ENCODE data around the gene G3BP1. TPM values are rescaled to one million over a fixed set of nuclear protein-coding genes. Genes with fewer than 3 reads are reported as not detected.

The G3BP1 gene
- total and polyA plus RNA-seq, 4 donors: 19.1 to 171 (median 87.0) TPM

DNA sequence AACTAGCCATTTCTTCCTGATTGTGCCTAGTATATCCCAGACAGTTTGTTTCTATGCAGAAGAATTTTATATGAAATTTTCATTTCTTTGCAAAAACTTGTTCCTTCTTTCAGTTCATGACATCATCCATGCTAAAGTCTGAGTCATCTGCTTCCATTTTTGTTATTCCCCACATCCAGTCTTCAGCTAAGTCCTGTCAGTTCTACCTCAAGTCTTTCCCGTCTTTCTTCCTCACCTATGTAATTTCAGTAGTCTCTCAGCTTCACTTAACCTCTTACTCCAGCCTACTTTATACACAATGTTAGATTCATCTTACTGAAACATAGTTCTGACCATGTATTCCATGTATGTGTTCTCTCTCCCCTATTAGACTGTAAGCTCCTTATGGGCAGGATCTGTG, 39.1 kb downstream of the G3BP1 start:
- Histone ChIP-seq H3K27me3 (ENCODE audit: control insufficient read depth in 3 of 3, insufficient read depth in 3 of 3, low read length in 2 of 3) (no peaks in the 10 kb centered on the region), H3K36me3 (ENCODE audit: control insufficient read depth in 4 of 4, insufficient read depth in 4 of 4, low read length in 4 of 4) (peaks cover 5 to 19% (median 15%) of the 10 kb centered on the region in 4 donors), H3K9me3 (ENCODE audit: control insufficient read depth in 4 of 4, insufficient read depth in 3 of 4, low read length in 3 of 4) (no peaks in the 10 kb centered on the region), H3K27ac (ENCODE audit: low read depth in 1 of 2, low read length in 1 of 2) (peak overlapping the region in 1 of 2 donors; percentile 29), H3K4me1 (ENCODE audit: control insufficient read depth in 5 of 5, insufficient read depth in 5 of 5, low read length in 5 of 5) (peaks cover 1 to 27% (median 8%) of the 10 kb centered on the region in 5 donors), H3K4me3 (no peak overlapping the region), H3K9ac (ENCODE audit: insufficient read depth in 1 of 2, low read length in 2 of 2) (no peak overlapping the region)
- DNase-seq: no peak
- TF ChIP-seq, protein P1, sequence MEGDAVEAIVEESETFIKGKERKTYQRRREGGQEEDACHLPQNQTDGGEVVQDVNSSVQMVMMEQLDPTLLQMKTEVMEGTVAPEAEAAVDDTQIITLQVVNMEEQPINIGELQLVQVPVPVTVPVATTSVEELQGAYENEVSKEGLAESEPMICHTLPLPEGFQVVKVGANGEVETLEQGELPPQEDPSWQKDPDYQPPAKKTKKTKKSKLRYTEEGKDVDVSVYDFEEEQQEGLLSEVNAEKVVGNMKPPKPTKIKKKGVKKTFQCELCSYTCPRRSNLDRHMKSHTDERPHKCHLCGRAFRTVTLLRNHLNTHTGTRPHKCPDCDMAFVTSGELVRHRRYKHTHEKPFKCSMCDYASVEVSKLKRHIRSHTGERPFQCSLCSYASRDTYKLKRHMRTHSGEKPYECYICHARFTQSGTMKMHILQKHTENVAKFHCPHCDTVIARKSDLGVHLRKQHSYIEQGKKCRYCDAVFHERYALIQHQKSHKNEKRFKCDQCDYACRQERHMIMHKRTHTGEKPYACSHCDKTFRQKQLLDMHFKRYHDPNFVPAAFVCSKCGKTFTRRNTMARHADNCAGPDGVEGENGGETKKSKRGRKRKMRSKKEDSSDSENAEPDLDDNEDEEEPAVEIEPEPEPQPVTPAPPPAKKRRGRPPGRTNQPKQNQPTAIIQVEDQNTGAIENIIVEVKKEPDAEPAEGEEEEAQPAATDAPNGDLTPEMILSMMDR (IDR thresholded peaks at IDR 0.05; ENCODE audit: control extremely low read depth, extremely low read depth): no peak
- no peak for ATAC-seq (ENCODE audit: insufficient read depth, low FRiP score)
- 94% methylated on average over 1 of the region's 1 CpG for WGBS, 2 donors

DNA sequence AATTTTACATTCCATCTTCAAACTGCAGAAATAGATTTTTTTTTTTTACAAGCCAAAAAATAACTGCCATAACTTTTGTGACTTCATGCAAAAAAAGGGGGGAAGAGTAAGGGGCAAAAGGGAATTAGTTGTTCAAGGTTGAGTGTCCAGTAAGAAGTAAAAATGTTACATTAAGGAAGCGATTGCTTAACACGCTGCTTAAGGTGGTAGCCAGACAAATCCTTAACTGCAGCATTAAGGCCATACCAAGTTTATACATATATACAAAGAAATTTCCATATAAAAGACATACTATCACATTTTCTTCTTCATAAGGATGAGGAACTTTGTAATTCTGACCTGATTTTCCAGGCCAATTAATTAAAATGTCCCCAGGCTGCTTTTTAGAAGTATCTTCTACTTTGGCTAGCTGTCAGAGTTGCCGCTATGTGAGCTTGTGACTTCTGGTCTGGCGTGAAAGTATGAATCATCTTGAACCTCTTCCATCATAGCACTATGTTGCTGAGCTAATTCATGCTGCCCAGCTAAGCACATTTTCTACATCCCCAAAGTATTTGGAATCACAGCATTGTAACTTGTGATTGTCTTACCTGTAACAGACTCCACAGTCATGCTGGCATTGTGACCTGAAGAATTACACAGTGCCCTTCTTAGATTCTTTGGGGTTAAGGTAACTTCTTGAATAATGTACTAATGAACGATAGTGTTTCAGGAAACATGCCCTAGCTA, 40.0 kb downstream of the G3BP1 start:
- no peak for ATAC-seq (ENCODE audit: insufficient read depth, low FRiP score)
- H3K4me1 ChIP-seq (ENCODE audit: control insufficient read depth in 5 of 5, insufficient read depth in 5 of 5, low read length in 5 of 5): peaks cover 1 to 26% (median 10%) of the 10 kb centered on the region in 5 donors
- H3K36me3 ChIP-seq (ENCODE audit: control insufficient read depth in 4 of 4, insufficient read depth in 4 of 4, low read length in 4 of 4): peaks cover 4 to 15% (median 14%) of the 10 kb centered on the region in 4 donors
- H3K27me3 ChIP-seq (ENCODE audit: control insufficient read depth in 3 of 3, insufficient read depth in 3 of 3, low read length in 2 of 3): no peaks in the 10 kb centered on the region
- no peaks in the 10 kb centered on the region for H3K9me3 ChIP-seq (ENCODE audit: control insufficient read depth in 4 of 4, insufficient read depth in 3 of 4, low read length in 3 of 4)
- no peak overlapping the region for H3K4me3 ChIP-seq
- TF ChIP-seq, protein P1 (IDR thresholded peaks at IDR 0.05; ENCODE audit: control extremely low read depth, extremely low read depth): no peak
- no peak overlapping the region for H3K9ac ChIP-seq (ENCODE audit: insufficient read depth in 1 of 2, low read length in 2 of 2)
- no peak for DNase-seq
- peak overlapping the region in 1 of 2 donors; percentile 82 for H3K27ac ChIP-seq (ENCODE audit: low read depth in 1 of 2, low read length in 1 of 2)
- 87 to 89% methylated on average over 5 of the region's 5 CpGs for WGBS, 2 donors

DNA sequence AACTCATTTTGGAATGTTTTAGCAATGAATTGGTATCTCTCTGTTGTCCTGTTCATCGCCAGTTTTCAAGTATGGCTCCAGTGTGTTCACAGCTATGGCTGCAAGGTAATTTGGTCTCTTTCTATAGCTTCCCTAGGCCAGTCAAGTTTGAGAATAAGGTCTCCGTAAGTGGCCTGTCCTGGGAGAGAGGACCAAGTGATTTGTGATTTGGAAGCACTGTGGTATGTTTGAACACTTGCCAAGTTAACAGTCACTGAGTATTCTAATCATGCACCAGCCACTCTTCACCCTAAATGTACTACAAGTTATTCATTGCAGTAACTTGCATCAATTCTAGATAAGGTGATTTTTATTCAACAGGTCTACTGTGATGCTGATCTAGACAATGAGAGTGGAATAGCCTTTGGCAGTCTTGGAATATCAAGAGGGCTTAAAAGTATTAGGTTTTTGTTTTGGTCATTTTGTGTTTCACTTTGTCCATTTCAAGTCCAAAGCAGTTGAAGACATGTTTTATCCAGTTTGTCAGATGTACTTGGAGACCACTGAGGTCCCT, 41.1 kb downstream of the G3BP1 start:
- H3K9me3 ChIP-seq (ENCODE audit: control insufficient read depth in 4 of 4, insufficient read depth in 3 of 4, low read length in 3 of 4): no peaks in the 10 kb centered on the region
- no peak overlapping the region for H3K4me3 ChIP-seq
- WGBS, 2 donors: 84 to 94% methylated on average over 2 of the region's 2 CpGs
- no peaks in the 10 kb centered on the region for H3K27me3 ChIP-seq (ENCODE audit: control insufficient read depth in 3 of 3, insufficient read depth in 3 of 3, low read length in 2 of 3)
- peaks cover 4 to 15% (median 13%) of the 10 kb centered on the region in 4 donors for H3K36me3 ChIP-seq (ENCODE audit: control insufficient read depth in 4 of 4, insufficient read depth in 4 of 4, low read length in 4 of 4)
- H3K9ac ChIP-seq (ENCODE audit: insufficient read depth in 1 of 2, low read length in 2 of 2): no peak overlapping the region
- TF ChIP-seq, protein P1 (IDR thresholded peaks at IDR 0.05; ENCODE audit: control extremely low read depth, extremely low read depth): no peak
- H3K27ac ChIP-seq (ENCODE audit: low read depth in 1 of 2, low read length in 1 of 2): peak overlapping the region in 1 of 2 donors; percentile 82
- no peak for ATAC-seq (ENCODE audit: insufficient read depth, low FRiP score)
- H3K4me1 ChIP-seq (ENCODE audit: control insufficient read depth in 5 of 5, insufficient read depth in 5 of 5, low read length in 5 of 5): peaks cover 1 to 23% (median 9%) of the 10 kb centered on the region in 5 donors
- DNase-seq: peak; percentile 13 to 28 (median 15)

Measured in lung (tissue), 12 donors.